Stimulated activated effector memory CD8-positive, alpha-beta T cell treated with anti-CD3 and anti-CD28 coated beads, Interleukin-12 subunit alpha, Interleukin-12 subunit beta, amount 100 ng/mL, for 72 hours (primary cell): ENCODE data around the gene TCP11.

ENCODE experiments used
- ATAC-seq: fragments of 150-1000 bp; cut with Tn5 transposase; 2 replicates; pipeline ENCODE4 v1.10.0; 2021
- DNase-seq, 2 donors: peaks; one replicate each; pipeline ENCODE4 v3.0.0; 2021 to 2022; ENCODE audit warnings: low spot score in 2 of 2
- H3K27ac Mint-ChIP-seq: one replicate; pipeline ENCODE4 v1.8.0; 2022; ENCODE audit warnings: mild to moderate bottlenecking, mixed read lengths
- H3K36me3 Mint-ChIP-seq: one replicate; pipeline ENCODE4 v1.8.0; 2022; ENCODE audit warnings: mild to moderate bottlenecking, mixed read lengths
- H3K4me1 Mint-ChIP-seq: one replicate; pipeline ENCODE4 v1.8.0; 2022; ENCODE audit warnings: mixed read lengths
- H3K4me3 Mint-ChIP-seq: one replicate; pipeline ENCODE4 v1.8.0; 2022; ENCODE audit warnings: mild to moderate bottlenecking, mixed read lengths
- H3K9me3 Mint-ChIP-seq: one replicate; pipeline ENCODE4 v1.8.0; 2022; ENCODE audit warnings: mixed read lengths

The TCP11 gene

GRCh38 chr6:35096129-35096862 lies 44.8 kb downstream of the TCP11 start:
- ATAC-seq (no peak), DNase-seq (no peak)
- H3K4me1 Mint-ChIP-seq = no peaks in the 10 kb centered on the region
- no peaks in the 10 kb centered on the region for H3K9me3 Mint-ChIP-seq
- no peak overlapping the region for H3K4me3 Mint-ChIP-seq
- H3K27ac Mint-ChIP-seq = no peak overlapping the region
- H3K36me3 Mint-ChIP-seq = no peaks in the 10 kb centered on the region

GRCh38 chr6:35094183-35094582 lies 47.0 kb downstream of the TCP11 start:
- H3K4me1 Mint-ChIP-seq = no peaks in the 10 kb centered on the region
- H3K9me3 Mint-ChIP-seq = no peaks in the 10 kb centered on the region
- no peak for ATAC-seq
- no peak for DNase-seq
- no peak overlapping the region for H3K4me3 Mint-ChIP-seq
- H3K36me3 Mint-ChIP-seq = peaks cover 6% of the 10 kb centered on the region
- H3K27ac Mint-ChIP-seq = no peak overlapping the region

- H3K4me1 Mint-ChIP-seq = no peaks in the 10 kb centered on the region
- ATAC-seq (no peak), DNase-seq (no peak)
- H3K4me3 Mint-ChIP-seq = no peak overlapping the region
- peaks cover 9% of the 10 kb centered on the region for H3K36me3 Mint-ChIP-seq
- H3K9me3 Mint-ChIP-seq = no peaks in the 10 kb centered on the region
- no peak overlapping the region for H3K27ac Mint-ChIP-seq
Observed at GRCh38 chr6:35093783-35094182, 47.4 kb downstream of the TCP11 start.

DNA sequence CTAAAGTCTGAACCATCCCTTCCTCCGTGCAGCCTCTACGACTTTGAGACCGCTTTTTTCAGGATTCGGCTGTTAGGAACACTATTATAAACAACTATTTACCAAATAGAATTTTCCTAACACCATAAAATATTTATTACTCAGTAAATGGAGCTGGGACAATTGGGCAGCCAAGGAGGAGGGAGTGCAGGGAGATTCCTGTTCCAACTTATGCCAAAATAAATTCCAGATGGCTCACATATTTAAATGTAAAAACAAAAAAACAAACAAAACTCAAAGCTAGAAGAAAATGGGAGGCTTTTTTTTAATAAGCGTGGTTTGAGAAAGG lies 48.1 kb downstream of the TCP11 start:
- peaks cover 14% of the 10 kb centered on the region for H3K36me3 Mint-ChIP-seq
- no peak for ATAC-seq
- DNase-seq = no peak
- H3K9me3 Mint-ChIP-seq = no peaks in the 10 kb centered on the region
- no peak overlapping the region for H3K4me3 Mint-ChIP-seq
- no peaks in the 10 kb centered on the region for H3K4me1 Mint-ChIP-seq
- H3K27ac Mint-ChIP-seq = peak overlapping the region; percentile 63

DNA sequence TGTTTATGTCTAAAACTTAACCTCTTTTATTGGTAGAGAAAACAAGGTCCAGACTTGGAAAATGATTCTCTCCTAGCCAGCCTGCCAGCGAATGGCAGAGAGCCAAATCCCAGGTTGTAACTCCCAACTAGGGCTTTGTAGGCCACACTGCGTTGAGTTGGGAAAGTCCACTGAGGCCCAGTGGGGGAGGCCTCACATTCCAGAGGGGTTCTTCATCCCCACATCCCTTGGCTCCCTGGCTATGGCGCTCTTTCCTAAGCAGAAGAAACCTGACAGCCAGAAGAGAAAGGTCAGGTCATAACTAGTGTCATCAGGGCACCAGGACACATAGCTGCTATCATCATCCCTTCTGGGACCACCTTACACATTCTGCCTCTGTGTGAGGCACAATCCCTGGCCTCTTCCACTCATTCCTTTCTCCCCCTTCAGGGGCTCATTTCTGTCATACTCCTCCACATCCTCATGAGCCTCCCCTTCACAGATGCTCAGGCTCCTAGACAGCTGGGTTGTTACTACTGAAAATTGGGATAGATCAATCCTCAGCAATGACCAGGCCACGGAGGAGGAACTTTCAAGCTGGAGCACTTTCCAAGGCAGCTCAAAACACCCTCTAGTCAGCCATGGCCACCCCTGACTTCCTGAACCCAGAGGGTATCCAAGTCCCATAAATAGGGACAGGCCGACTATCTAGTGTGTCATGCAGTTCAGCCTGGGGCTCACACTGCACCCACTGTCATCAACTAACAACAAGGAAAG lies 48.6 kb downstream of the TCP11 start:
- DNase-seq (peak in 1 of 2 donors; percentile 26), ATAC-seq (no peak)
- Mint-ChIP-seq H3K9me3 (no peaks in the 10 kb centered on the region), H3K4me1 (no peaks in the 10 kb centered on the region), H3K27ac (peak overlapping the region; percentile 63), H3K36me3 (peaks cover 14% of the 10 kb centered on the region), H3K4me3 (no peak overlapping the region)

- ATAC-seq (no peak), DNase-seq (peak in 1 of 2 donors; percentile 34)
- Mint-ChIP-seq H3K9me3 (no peaks in the 10 kb centered on the region), H3K4me3 (no peak overlapping the region), H3K36me3 (peaks cover 14% of the 10 kb centered on the region), H3K4me1 (no peaks in the 10 kb centered on the region), H3K27ac (peak overlapping the region; percentile 75)
Observed at GRCh38 chr6:35091346-35092083, 49.6 kb downstream of the TCP11 start.

- Mint-ChIP-seq H3K36me3 (peaks cover 14% of the 10 kb centered on the region), H3K4me3 (no peak overlapping the region), H3K9me3 (no peaks in the 10 kb centered on the region), H3K27ac (peak overlapping the region; percentile 75), H3K4me1 (no peaks in the 10 kb centered on the region)
- DNase-seq = peak in 1 of 2 donors; percentile 25
- ATAC-seq = no peak
Observed at GRCh38 chr6:35090734-35091133, 50.4 kb downstream of the TCP11 start.

GRCh38 chr6:35089935-35090505 lies 51.1 kb downstream of the TCP11 start:
- no peak for DNase-seq
- H3K4me1 Mint-ChIP-seq = no peaks in the 10 kb centered on the region
- peak overlapping the region; percentile 14 for H3K27ac Mint-ChIP-seq
- ATAC-seq = peak; percentile 39
- no peak overlapping the region for H3K4me3 Mint-ChIP-seq
- H3K9me3 Mint-ChIP-seq = no peaks in the 10 kb centered on the region
- peaks cover 14% of the 10 kb centered on the region for H3K36me3 Mint-ChIP-seq

DNA sequence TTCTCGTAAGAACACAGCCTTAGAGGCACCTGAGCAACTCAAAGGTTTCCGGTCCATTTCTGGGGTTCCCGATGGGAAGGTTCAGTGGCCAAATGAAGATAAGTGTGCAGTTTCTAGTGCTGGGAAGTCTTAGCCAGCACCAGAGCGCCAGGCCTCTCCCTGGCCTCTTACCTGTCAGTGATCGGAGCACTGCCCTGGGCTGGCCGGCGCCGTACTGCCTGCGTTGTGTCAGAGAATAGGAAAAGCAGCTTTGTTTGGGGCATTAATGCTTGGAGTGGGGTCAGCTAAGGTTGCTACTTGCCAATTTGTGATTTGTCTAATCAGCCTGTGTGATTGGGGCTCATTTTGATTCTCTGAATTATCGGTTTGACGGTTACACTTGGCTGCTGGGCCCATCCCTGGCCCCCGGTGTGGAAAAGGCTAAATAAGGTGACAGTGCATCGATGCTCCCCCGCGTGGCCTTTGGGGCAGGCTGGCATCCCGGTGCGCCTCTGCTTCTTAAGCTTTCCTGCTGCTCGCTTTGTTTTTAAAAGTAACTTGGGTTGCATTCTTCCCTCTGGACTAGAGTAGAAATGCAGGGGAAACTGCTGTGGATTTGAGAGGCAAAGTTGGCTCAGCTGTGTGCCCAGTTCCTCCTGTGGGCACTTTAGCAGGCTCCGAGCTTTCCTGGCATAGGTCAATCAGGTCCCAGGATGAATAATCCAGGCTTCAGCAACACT lies 51.8 kb downstream of the TCP11 start:
- ATAC-seq = no peak

GRCh38 chr6:35088281-35089215 lies 52.6 kb downstream of the TCP11 start:
- Mint-ChIP-seq H3K27ac (no peak overlapping the region), H3K4me1 (no peaks in the 10 kb centered on the region), H3K36me3 (peaks cover 14% of the 10 kb centered on the region), H3K4me3 (no peak overlapping the region), H3K9me3 (no peaks in the 10 kb centered on the region)
- DNase-seq (no peak), ATAC-seq (no peak)

More for the DNA sequence above, 51.8 kb downstream of the TCP11 start:
- Mint-ChIP-seq H3K4me1 (no peaks in the 10 kb centered on the region), H3K27ac (no peak overlapping the region), H3K36me3 (peaks cover 14% of the 10 kb centered on the region), H3K9me3 (no peaks in the 10 kb centered on the region), H3K4me3 (no peak overlapping the region)
- DNase-seq = no peak

DNA sequence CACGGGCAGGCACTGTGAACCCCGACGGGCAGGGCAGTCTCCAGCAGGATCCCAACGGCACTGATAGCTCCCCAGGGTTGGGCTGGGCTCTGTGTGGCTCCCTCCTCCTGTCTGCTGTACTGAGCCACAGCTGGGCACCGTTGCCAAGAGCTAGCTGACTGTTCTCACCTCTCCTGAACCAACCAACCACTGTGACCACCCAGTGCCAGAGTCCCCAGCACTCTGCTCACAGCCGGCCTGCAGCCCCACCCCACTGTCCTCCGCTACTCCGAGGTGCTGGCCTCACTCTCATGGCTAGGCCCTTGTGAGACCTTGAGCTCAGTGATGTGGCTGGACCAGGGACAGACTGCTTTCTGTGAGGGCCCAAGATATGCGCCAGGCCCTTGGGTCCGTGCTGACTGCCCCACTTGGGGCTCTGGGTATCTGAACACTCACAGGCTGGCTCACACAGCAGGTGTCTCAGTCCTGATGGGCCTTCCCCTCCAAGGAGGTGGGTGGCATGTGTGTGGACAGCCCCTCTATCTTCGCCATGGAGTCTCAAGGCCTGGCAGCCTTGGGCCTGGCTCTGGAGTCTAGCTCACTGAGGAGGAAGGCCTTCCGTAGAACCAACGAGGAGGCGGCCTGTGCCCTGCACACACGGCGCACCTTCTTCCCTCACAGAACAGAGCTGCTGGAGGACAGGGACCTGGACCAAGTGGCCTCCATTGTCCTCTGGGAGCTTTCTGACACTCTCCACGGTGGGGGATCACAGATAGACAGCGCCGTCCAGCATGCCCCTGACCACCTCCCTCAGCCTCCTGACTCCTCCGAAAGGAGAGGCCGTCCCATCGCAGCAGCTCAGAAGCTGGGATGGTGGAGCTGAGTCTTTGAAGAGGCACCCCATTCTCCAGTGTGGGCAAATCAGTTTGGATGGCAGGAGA lies 53.5 kb downstream of the TCP11 start:
- no peak overlapping the region for H3K4me3 Mint-ChIP-seq
- no peak for DNase-seq
- peak; percentile 29 for ATAC-seq
- H3K36me3 Mint-ChIP-seq = peaks cover 14% of the 10 kb centered on the region
- peak overlapping the region; percentile 43 for H3K27ac Mint-ChIP-seq
- no peaks in the 10 kb centered on the region for H3K4me1 Mint-ChIP-seq
- H3K9me3 Mint-ChIP-seq = no peaks in the 10 kb centered on the region

- DNase-seq (no peak), ATAC-seq (no peak)
- Mint-ChIP-seq H3K27ac (peak overlapping the region; percentile 43), H3K4me1 (no peaks in the 10 kb centered on the region), H3K36me3 (peaks cover 14% of the 10 kb centered on the region), H3K4me3 (no peak overlapping the region), H3K9me3 (no peaks in the 10 kb centered on the region)
Observed at GRCh38 chr6:35086636-35087360, 54.3 kb downstream of the TCP11 start.

DNA sequence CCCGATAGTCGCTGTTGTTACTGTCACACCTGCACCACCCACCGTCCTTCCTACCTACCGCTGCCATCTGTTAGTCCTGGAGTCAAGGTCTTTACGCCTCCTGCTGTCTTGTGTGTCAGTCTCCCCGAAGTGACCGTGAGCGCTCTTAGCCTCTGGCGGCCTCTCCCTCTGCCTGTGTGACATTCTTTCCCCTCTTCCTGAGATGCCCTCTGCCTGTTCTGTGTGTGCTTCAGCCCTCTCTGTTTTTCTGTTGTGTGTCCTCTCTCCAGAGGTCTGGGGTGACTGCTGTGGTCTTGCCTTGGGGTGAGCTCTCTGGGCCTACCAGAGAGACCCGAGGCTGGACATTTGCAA lies 54.9 kb downstream of the TCP11 start:
- ATAC-seq (no peak), DNase-seq (no peak)
- no peaks in the 10 kb centered on the region for H3K4me1 Mint-ChIP-seq
- no peak overlapping the region for H3K27ac Mint-ChIP-seq
- peaks cover 14% of the 10 kb centered on the region for H3K36me3 Mint-ChIP-seq
- no peak overlapping the region for H3K4me3 Mint-ChIP-seq
- H3K9me3 Mint-ChIP-seq = no peaks in the 10 kb centered on the region
